DMS114 treated with DMSO at 0.1 percent for 48 hours (cell line): ENCODE results near the gene ANKS3.

ENCODE experiments used
- DNase-seq: peaks from one replicate; lab custom pipeline; 2025; ENCODE audit not compliant: unreplicated experiment; lab: John Stamatoyannopoulos, UW

ANKS3 gene

GRCh38 chr16:4734063-4734729 is at the start of gene ANKS3, which contains the start of gene DNAAF8:
ANKS3 (minus strand) TSS chr16:4734271; CDS start chr16:4730149, 4,122 bp downstream.
DNAAF8 (plus strand) TSS chr16:4734537; CDS start chr16:4736515, 1,978 bp downstream.
- peak; percentile 91 for DNase-seq

- DNase-seq: no peak
Observed at GRCh38 chr16:4783251-4783950, 49.3 kb upstream of the ANKS3 start.

- DNase-seq: no peak
Observed at GRCh38 chr16:4780235-4780634, 46.2 kb upstream of the ANKS3 start.

- no peak for DNase-seq
Observed at GRCh38 chr16:4778050-4778392, 44.0 kb upstream of the ANKS3 start.

GRCh38 chr16:4777339-4778049 is 43.4 kb upstream of the ANKS3 start:
- DNase-seq: no peak

- no peak for DNase-seq
Observed at GRCh38 chr16:4776141-4776705, 42.2 kb upstream of the ANKS3 start.

GRCh38 chr16:4775005-4775404 is 40.9 kb upstream of the ANKS3 start:
- DNase-seq: no peak

- no peak for DNase-seq
Observed at GRCh38 chr16:4772351-4772750, 38.3 kb upstream of the ANKS3 start.

GRCh38 chr16:4771646-4772045 is 37.6 kb upstream of the ANKS3 start:
- no peak for DNase-seq

GRCh38 chr16:4769306-4769638 is 35.2 kb upstream of the ANKS3 start:
- DNase-seq: no peak

- peak; percentile 91 for DNase-seq
Observed at GRCh38 chr16:4768549-4769305, 34.7 kb upstream of the ANKS3 start.

- DNase-seq: peak; percentile 36
Observed at GRCh38 chr16:4767872-4768548, 33.9 kb upstream of the ANKS3 start.

- peak; percentile 91 for DNase-seq
Observed at GRCh38 chr16:4766875-4767628, 33.0 kb upstream of the ANKS3 start, which contains the start of gene ZNF500. ZNF500 (minus strand) TSS chr16:4767162; CDS start chr16:4765978, 1,184 bp downstream.

- no peak for DNase-seq
Observed at GRCh38 chr16:4765511-4766474, 31.7 kb upstream of the ANKS3 start.

- no peak for DNase-seq
Observed at GRCh38 chr16:4763791-4764190, 29.7 kb upstream of the ANKS3 start.

GRCh38 chr16:4762205-4762604 is 28.1 kb upstream of the ANKS3 start:
- DNase-seq: no peak

- DNase-seq: no peak
Observed at GRCh38 chr16:4760221-4760910, 26.3 kb upstream of the ANKS3 start.

- no peak for DNase-seq
Observed at GRCh38 chr16:4755687-4756086, 21.6 kb upstream of the ANKS3 start.
